Smooth muscle cell (in vitro differentiated cells): ENCODE measurements around the gene EXOC3. TPM values are rescaled to one million over a fixed set of nuclear protein-coding genes. Genes with fewer than 3 reads are reported as not detected.

Source experiments
- DNase-seq: peaks from one replicate; lab custom pipeline; 2025; ENCODE audit not compliant: unreplicated experiment; lab: John Stamatoyannopoulos, UW
- H2AFZ ChIP-seq: fragments of 200-600 bp; sonication (generic); 2 replicates; pipeline ENCODE4 v1.6.0; 2016; ENCODE audit warnings: antibody characterized with exemption, low read depth, mild to moderate bottlenecking
- H3F3A ChIP-seq: fragments of 200-600 bp; sonication (generic); 2 replicates; pipeline ENCODE4 v1.6.0; 2017; ENCODE audit warnings: antibody characterized with exemption, low read depth
- H3K27ac ChIP-seq: fragments of 200-600 bp; sonication (generic); 2 replicates; pipeline ENCODE4 v1.5.1; 2016; ENCODE audit warnings: low read depth, mild to moderate bottlenecking
- H3K27me3 ChIP-seq: fragments of 200-600 bp; sonication (generic); 2 replicates; pipeline ENCODE4 v1.6.1; 2016; ENCODE audit warnings: low read depth, mild to moderate bottlenecking
- H3K36me3 ChIP-seq: fragments of 200-600 bp; sonication (generic); 2 replicates; pipeline ENCODE4 v1.5.1; 2016; ENCODE audit warnings: low read depth
- H3K4me1 ChIP-seq: fragments of 200-600 bp; sonication (generic); 2 replicates; pipeline ENCODE4 v1.5.1; 2016; ENCODE audit warnings: low read depth
- H3K4me2 ChIP-seq: fragments of 200-600 bp; sonication (generic); 2 replicates; pipeline ENCODE4 v1.6.0; 2016; ENCODE audit warnings: mild to moderate bottlenecking
- H3K4me3 ChIP-seq: fragments of 200-600 bp; sonication (generic); 2 replicates; pipeline ENCODE4 v1.5.1; 2016; ENCODE audit warnings: mild to moderate bottlenecking
- H3K79me2 ChIP-seq: fragments of 200-600 bp; sonication (generic); 2 replicates; pipeline ENCODE4 v1.6.0; 2016; ENCODE audit warnings: low read depth, mild to moderate bottlenecking
- H3K9ac ChIP-seq: fragments of 200-600 bp; sonication (generic); 2 replicates; pipeline ENCODE4 v1.6.0; 2016; ENCODE audit warnings: low read depth
- H3K9me3 ChIP-seq: fragments of 200-600 bp; sonication (generic); replicated peaks from 2 replicates; pipeline ENCODE4 v1.5.1; 2016; ENCODE audit warnings: low read depth
- H4K20me1 ChIP-seq: fragments of 200-600 bp; sonication (generic); 2 replicates; pipeline ENCODE4 v1.6.0; 2016; ENCODE audit warnings: low read depth
- CTCF ChIP-seq: fragments of 200-600 bp; sonication (generic); IDR thresholded peaks from 2 replicates; pipeline ENCODE4 v1.5.1; 2017; ENCODE audit warnings: borderline replicate concordance, mild to moderate bottlenecking, antibody characterized with exemption; ENCODE audit not compliant: insufficient read depth, poor library complexity, severe bottlenecking
- WGBS: methylation state at CpG from one replicate; pipeline ENCODE4 v1.1.7; 2016; ENCODE audit warnings: low lambda C conversion rate; 5-methylcytosine and 5-hydroxymethylcytosine counted together
- polyA plus RNA-seq: library from polyadenylated mRNA; unstranded; fragments of >200 nt; fragmentation: Nextera tagmentation; extraction: Ambion mirVana; gene quantifications from 2 replicates; pipeline ENCODE4 v1.2.1, GENCODE V29; 2016
- total RNA-seq: library from RNA; depleted of rRNA; stranded (reverse); fragments of >200 nt; gene quantifications from 2 replicates; pipeline ENCODE4 v1.2.3, GENCODE V29; 2014

Gene EXOC3
- total and polyA plus RNA-seq, 2 experiments from 2014 or later: 23.6 to 30.5 TPM

- Histone ChIP-seq H3K9ac (no peak overlapping the region), H3K4me1 (no peaks in the 10 kb centered on the region), H3K4me3 (no peak overlapping the region), H2AFZ (no peak overlapping the region), H3K36me3 (peaks cover 2% of the 10 kb centered on the region), H3F3A (no peaks in the 10 kb centered on the region), H3K79me2 (peaks cover 28% of the 10 kb centered on the region), H3K9me3 (no peaks in the 10 kb centered on the region), H3K4me2 (no peak overlapping the region), H4K20me1 (peaks cover 47% of the 10 kb centered on the region), H3K27ac (no peak overlapping the region), H3K27me3 (no peaks in the 10 kb centered on the region)
- WGBS: 97% methylated on average over 19 of the region's 19 CpGs
- no peak for TF ChIP-seq CTCF
- no peak for DNase-seq
These were observed 14.4 kb downstream of the EXOC3 start for GRCh38 chr5:457195-457961.

DNA sequence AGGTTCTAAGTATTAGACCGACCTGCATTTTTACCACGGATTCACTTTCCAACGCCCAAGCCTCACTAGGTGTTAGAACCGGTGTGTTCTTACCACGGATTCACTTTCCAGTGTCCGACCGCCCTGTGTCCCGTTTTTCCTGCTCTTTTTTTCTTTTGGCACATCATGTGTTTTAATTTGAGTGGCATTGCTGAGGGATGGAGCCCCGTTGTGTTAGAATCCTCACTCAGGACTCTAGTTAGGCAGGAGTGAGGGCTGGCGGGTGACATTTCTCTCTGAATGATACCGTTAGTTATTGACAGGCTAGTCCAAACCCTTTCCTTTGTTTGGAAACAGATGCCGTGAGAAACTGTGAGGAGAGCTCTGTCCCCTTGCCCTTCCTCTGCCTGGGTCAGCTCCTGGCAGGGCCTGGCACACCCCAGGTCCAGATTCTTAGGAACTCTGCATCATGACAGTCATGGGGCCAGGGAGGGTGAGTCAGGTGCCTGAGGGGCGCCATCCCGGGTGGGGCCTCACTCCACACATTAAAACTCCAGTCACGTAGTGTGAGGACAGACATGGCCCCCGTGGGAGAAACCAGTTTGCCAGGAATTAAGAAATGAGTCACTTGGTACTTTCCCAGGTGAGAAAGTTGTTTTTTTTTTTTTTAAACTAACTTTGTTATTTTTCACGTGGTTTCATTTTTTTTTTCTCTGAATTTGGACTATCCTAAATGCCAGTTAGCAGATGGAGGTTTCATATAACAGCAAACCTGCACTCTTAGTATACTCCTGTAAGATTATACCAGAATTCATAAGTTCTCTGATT lies 15.8 kb downstream of the EXOC3 start:
- no peaks in the 10 kb centered on the region for H3F3A ChIP-seq
- peaks cover 5% of the 10 kb centered on the region for H3K36me3 ChIP-seq
- H3K79me2 ChIP-seq: peaks cover 18% of the 10 kb centered on the region
- DNase-seq: no peak
- no peak overlapping the region for H2AFZ ChIP-seq
- H3K9me3 ChIP-seq: no peaks in the 10 kb centered on the region
- H3K4me1 ChIP-seq: no peaks in the 10 kb centered on the region
- peak overlapping the region; percentile 31 for H3K4me2 ChIP-seq
- peak overlapping the region; percentile 83 for H3K9ac ChIP-seq
- no peak overlapping the region for H3K4me3 ChIP-seq
- H3K27ac ChIP-seq: peak overlapping the region; percentile 93
- H4K20me1 ChIP-seq: peaks cover 47% of the 10 kb centered on the region
- WGBS: 78% methylated on average over 17 of the region's 17 CpGs
- H3K27me3 ChIP-seq: no peaks in the 10 kb centered on the region
- no peak for TF ChIP-seq CTCF

DNA sequence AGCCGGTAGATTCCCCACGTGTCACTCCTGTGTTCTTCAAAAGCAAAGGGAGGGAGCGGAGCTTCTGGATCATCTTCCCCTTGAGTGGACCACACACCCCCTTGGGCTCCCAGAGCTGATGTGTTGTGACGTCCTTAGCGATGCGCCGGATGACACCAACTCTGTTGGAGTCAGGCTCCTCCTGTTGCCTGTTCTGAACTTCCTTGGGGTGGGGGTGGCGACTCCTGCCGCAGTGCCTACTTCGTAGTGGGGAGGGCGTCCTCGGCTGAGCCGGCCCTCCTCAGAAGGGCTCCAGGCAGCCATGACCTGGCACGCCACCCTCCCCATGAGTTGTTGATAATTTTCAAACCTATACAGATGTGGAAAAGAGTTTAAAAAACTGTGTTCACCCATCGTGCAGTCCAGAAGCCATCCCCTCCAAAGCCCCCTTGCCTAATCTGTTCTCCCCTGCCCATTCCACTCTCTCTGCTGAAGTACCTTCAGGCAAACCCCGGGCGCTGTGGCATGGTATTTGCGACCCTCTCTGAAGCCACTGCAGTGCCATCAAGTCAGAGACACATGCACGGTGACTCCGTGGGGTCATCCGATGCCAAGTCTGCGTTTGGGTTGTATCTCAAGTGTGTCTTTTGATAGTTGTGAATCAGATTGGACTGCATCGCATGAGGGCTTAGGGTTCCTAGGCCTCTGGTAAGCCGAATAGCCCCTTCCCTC lies 16.7 kb downstream of the EXOC3 start:
- Histone ChIP-seq H3K27ac (peak overlapping the region; percentile 93), H3K4me3 (no peak overlapping the region), H3K4me1 (no peaks in the 10 kb centered on the region), H3F3A (no peaks in the 10 kb centered on the region), H3K36me3 (peaks cover 8% of the 10 kb centered on the region), H4K20me1 (peaks cover 40% of the 10 kb centered on the region), H3K9me3 (no peaks in the 10 kb centered on the region), H3K79me2 (peaks cover 18% of the 10 kb centered on the region), H3K4me2 (no peak overlapping the region), H3K9ac (peak overlapping the region; percentile 4), H3K27me3 (no peaks in the 10 kb centered on the region), H2AFZ (no peak overlapping the region)
- 98% methylated on average over 24 of the region's 24 CpGs for WGBS
- DNase-seq: no peak
- no peak for TF ChIP-seq CTCF
